SK-N-SH (cell line): ENCODE data around the gene MYO9B. TPM values are rescaled to one million over a fixed set of nuclear protein-coding genes. Genes with fewer than 3 reads are reported as not detected.
A peak's percentile ranks its signal among the peaks of the same experiment; 100 is the strongest.

Experiments used
- CTCF ChIA-PET: fragments of 300-600, 350-600 bp; formaldehyde crosslinking; extraction: SDS; loops from one replicate; lab custom pipeline; 2021; lab: Yijun Ruan, JAX
- POLR2A ChIA-PET: fragments of 350-600 bp; sonication (Branson Sonifier 250); formaldehyde crosslinking; extraction: SDS; loops from one replicate; lab custom pipeline; 2020; ENCODE audit warnings: antibody characterized with exemption, inconsistent platforms; lab: Yijun Ruan, JAX
- DNase-seq: peaks from one replicate; pipeline ENCODE4 v3.0.0; 2012
- H2AFZ ChIP-seq: fragments of 200-600 bp; sonication (generic); 2 replicates; pipeline ENCODE4 v1.8.1; 2016; ENCODE audit warnings: antibody characterized with exemption, mild to moderate bottlenecking, low read depth
- H3F3A ChIP-seq: fragments of 200-600 bp; sonication (generic); replicated peaks from 2 replicates; pipeline ENCODE3; 2016; ENCODE audit warnings: antibody characterized with exemption, mild to moderate bottlenecking; ENCODE audit not compliant: insufficient read depth
- H3K27ac ChIP-seq, 2 experiments: fragments of 200-500 bp in 1 of 2; fragments of 200-600 bp in 1 of 2; sonication (Bioruptor generic) in 1 of 2; sonication (generic), shearing (Covaris generic) in 1 of 2; 2 replicates each; pipeline versions ENCODE4 v1.5.1 to v1.6.1; 2014 to 2016; ENCODE audit warnings: low read depth in 2 of 2, inconsistent platforms in 1 of 2, low read length in 1 of 2, mild to moderate bottlenecking in 1 of 2, mixed read lengths in 1 of 2
- H3K27me3 ChIP-seq: fragments of 200-600 bp; sonication (generic), shearing (Covaris generic); 2 replicates; pipeline ENCODE4 v1.6.1; 2016; ENCODE audit warnings: mixed run types; ENCODE audit not compliant: insufficient read depth
- H3K36me3 ChIP-seq, 2 experiments: fragments of 200-500 bp in 1 of 2; fragments of 200-600 bp in 1 of 2; sonication (Bioruptor generic) in 1 of 2; sonication (generic) in 1 of 2; replicated peaks in 1 of 2; 2 replicates each; pipeline versions ENCODE3 to v1.5.1; 2014 to 2016; ENCODE audit warnings: low read length in 1 of 2, mild to moderate bottlenecking in 1 of 2; ENCODE audit not compliant: insufficient read depth in 2 of 2, control insufficient read depth in 1 of 2
- H3K4me1 ChIP-seq, 2 experiments: fragments of 200-500 bp in 1 of 2; fragments of 200-600 bp in 1 of 2; sonication (Bioruptor generic) in 1 of 2; sonication (generic), shearing (Covaris generic) in 1 of 2; 2 replicates each; pipeline versions ENCODE4 v1.5.1 to v1.6.1; 2014 to 2016; ENCODE audit warnings: low read depth in 1 of 2, low read length in 1 of 2, mixed run types in 1 of 2; ENCODE audit not compliant: insufficient read depth in 2 of 2, control insufficient read depth in 1 of 2
- H3K4me2 ChIP-seq: fragments of 200-600 bp; sonication (generic), shearing (Covaris generic); 2 replicates; pipeline ENCODE4 v1.6.1; 2017; ENCODE audit warnings: mixed run types
- H3K4me3 ChIP-seq, 2 experiments: fragments of 200-500 bp in 1 of 2; fragments of 200-600 bp in 1 of 2; sonication (Bioruptor generic) in 1 of 2; sonication (generic), shearing (Covaris generic) in 1 of 2; 2 replicates each; pipeline versions ENCODE4 v1.5.1 to v1.8.1; 2014 to 2016; ENCODE audit warnings: low read depth in 2 of 2, inconsistent platforms in 1 of 2, low read length in 1 of 2, mild to moderate bottlenecking in 1 of 2, mixed read lengths in 1 of 2, moderate library complexity in 1 of 2
- H3K79me2 ChIP-seq: fragments of 200-600 bp; sonication (generic); 2 replicates; pipeline ENCODE4 v1.8.1; 2017; ENCODE audit warnings: mild to moderate bottlenecking; ENCODE audit not compliant: insufficient read depth
- H3K9ac ChIP-seq: fragments of 200-600 bp; sonication (generic); 2 replicates; pipeline ENCODE4 v1.6.1; 2017; ENCODE audit warnings: mixed run types
- H3K9me2 ChIP-seq: fragments of 200-600 bp; sonication (generic); 2 replicates; pipeline ENCODE4 v1.6.1; 2017; ENCODE audit warnings: mixed run types
- H3K9me3 ChIP-seq: fragments of 200-600 bp; sonication (generic); 2 replicates; pipeline ENCODE4 v1.6.1; 2017; ENCODE audit warnings: mixed run types, mild to moderate bottlenecking, moderate library complexity
- H4K20me1 ChIP-seq: fragments of 200-600 bp; sonication (generic); 2 replicates; pipeline ENCODE4 v1.6.1; 2017; ENCODE audit warnings: mild to moderate bottlenecking, mixed run types; ENCODE audit not compliant: insufficient read depth
- ELF1 ChIP-seq: IDR thresholded peaks from 2 replicates; pipeline ENCODE4 v1.4.0; 2012
- EZH2phosphoT487 ChIP-seq: fragments of 200-600 bp; sonication (generic); IDR thresholded peaks from 2 replicates; pipeline ENCODE4 v1.6.1; 2017; ENCODE audit warnings: low read depth, mixed run types, mild to moderate bottlenecking, antibody characterized with exemption, moderate library complexity, borderline replicate concordance
- FOSL2 ChIP-seq: IDR thresholded peaks from 2 replicates; pipeline ENCODE4 v1.4.0; 2012; ENCODE audit warnings: low read depth, mild to moderate bottlenecking, moderate library complexity, borderline replicate concordance
- FOXM1 ChIP-seq: IDR thresholded peaks from 2 replicates; pipeline ENCODE4 v1.4.0; 2012; ENCODE audit warnings: low read depth, mild to moderate bottlenecking
- GABPA ChIP-seq: IDR thresholded peaks from 2 replicates; pipeline ENCODE4 v1.4.0; 2012; ENCODE audit warnings: low read depth, mild to moderate bottlenecking
- JUND ChIP-seq: IDR thresholded peaks from 2 replicates; pipeline ENCODE4 v1.4.0; 2012
- MEF2A ChIP-seq: IDR thresholded peaks from 2 replicates; pipeline ENCODE4 v1.4.0; 2012; ENCODE audit warnings: low read depth, borderline replicate concordance
- MXI1 ChIP-seq: IDR thresholded peaks from 2 replicates; pipeline ENCODE4 v1.6.1; 2012; ENCODE audit warnings: mild to moderate bottlenecking, low read depth, low read length, improper control_type of control experiment
- NFIC ChIP-seq: IDR thresholded peaks from 2 replicates; pipeline ENCODE4 v1.4.0; 2012; ENCODE audit warnings: borderline replicate concordance
- NRF1 ChIP-seq: IDR thresholded peaks from 2 replicates; pipeline ENCODE4 v1.6.1; 2012; ENCODE audit warnings: low read depth, mild to moderate bottlenecking, low read length
- POLR2AphosphoS5 ChIP-seq: IDR thresholded peaks from 2 replicates; pipeline ENCODE4 v1.6.1; 2012; ENCODE audit warnings: low read depth, low read length
- RCOR1 ChIP-seq: fragments of 150-350 bp; IDR thresholded peaks from 2 replicates; pipeline ENCODE4 v1.6.1; 2017; ENCODE audit warnings: antibody characterized with exemption, low read length
- RFX5 ChIP-seq: IDR thresholded peaks from 2 replicates; pipeline ENCODE4 v1.6.1; 2012; ENCODE audit warnings: mild to moderate bottlenecking, improper control_type of control experiment, low read length
- RXRA ChIP-seq: IDR thresholded peaks from 2 replicates; pipeline ENCODE4 v1.4.0; 2012; ENCODE audit warnings: low read depth, mild to moderate bottlenecking, borderline replicate concordance
- SIN3A ChIP-seq: IDR thresholded peaks from 2 replicates; pipeline ENCODE4 v1.6.1; 2012; ENCODE audit warnings: low read depth, mild to moderate bottlenecking, low read length, moderate library complexity, borderline replicate concordance
- SMC3 ChIP-seq: IDR thresholded peaks from 2 replicates; pipeline ENCODE4 v1.6.1; 2012; ENCODE audit warnings: low read depth, low read length, improper control_type of control experiment
- TAF1 ChIP-seq: IDR thresholded peaks from 2 replicates; pipeline ENCODE4 v1.6.1; 2012; ENCODE audit warnings: low read depth, mild to moderate bottlenecking, low read length, moderate library complexity, borderline replicate concordance
- TCF12 ChIP-seq: IDR thresholded peaks from 2 replicates; pipeline ENCODE4 v1.4.0; 2012
- YY1 ChIP-seq: IDR thresholded peaks from 2 replicates; pipeline ENCODE4 v1.4.0; 2012; ENCODE audit warnings: low read depth, mild to moderate bottlenecking
- WGBS: methylation state at CpG from one replicate; pipeline ENCODE4 v1.1.6; 2017; ENCODE audit warnings: low lambda C conversion rate; 5-methylcytosine and 5-hydroxymethylcytosine counted together
- polyA plus RNA-seq, 3 experiments: library from polyadenylated mRNA; depleted of rRNA; stranded (reverse); fragments of >200 nt; gene quantifications; 2 replicates each; pipeline ENCODE4 v1.2.3, GENCODE V29; 2012
- TF ChIP-seq, protein P1 (sequence below): fragments of 150-350 bp; IDR thresholded peaks from 2 replicates; pipeline ENCODE4 v1.6.1; 2016; ENCODE audit warnings: mild to moderate bottlenecking, low read depth, low read length

MYO9B gene
- polyA plus RNA-seq, 1 of the 3 experiments (the other 2 are of a cell fraction), result 37.6 TPM

DNA sequence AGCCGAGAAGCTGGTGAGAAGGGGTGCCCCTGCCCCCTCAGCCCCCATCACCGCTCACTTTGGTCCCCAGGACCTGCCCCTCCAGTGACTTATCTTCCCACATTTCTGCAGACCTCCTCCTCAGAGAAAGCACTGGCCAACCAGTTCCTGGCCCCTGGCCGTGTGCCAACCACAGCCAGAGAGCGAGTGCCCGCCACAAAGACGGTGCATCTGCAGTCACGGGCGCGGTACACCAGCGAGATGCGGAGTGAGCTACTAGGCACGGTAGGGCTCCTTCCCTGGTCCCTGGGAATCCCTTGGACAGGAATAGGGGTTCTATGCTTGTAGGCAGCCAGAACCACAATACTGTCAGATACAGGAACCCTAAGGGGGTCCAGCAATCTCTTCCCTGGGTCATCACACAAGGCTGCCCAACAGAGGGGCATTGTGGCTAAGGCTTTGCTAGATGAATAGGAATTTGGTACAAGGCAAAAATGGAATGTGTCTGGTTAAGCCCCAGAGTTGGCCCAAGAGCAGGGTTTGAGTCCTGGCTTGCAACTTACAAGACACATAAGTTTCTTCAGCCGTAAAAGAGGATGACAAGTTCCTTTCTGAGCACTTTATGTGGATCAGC, 140.6 kb downstream of the MYO9B start:
- CTCF ChIA-PET, result interaction anchor here (1.4 to 2.6 kb wide), 5 partner anchors 10 to 66 kb away, joined by 4 to 21 read pairs (median 8); partner anchors contain the start of genes ANKLE1 and OCEL1
- WGBS, result 31% methylated on average over 10 of the region's 13 CpGs

DNA sequence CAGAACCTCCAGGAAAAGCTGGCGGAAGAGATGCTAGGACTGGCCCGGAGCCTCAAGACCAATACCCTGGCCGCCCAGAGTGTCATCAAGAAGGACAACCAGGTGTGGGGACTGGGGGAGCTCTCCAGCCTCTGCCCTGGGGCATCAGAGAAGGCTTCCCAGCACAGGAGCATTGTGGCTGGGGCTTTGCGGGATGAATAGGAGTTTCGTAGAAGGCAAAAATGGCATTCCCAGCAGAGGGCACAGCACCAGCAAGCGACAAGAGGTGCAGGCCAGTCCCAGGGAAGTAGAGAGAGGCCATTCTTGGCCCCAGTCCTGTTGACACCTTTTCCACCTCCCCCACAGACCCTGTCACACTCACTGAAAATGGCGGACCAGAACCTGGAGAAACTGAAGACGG, 143.7 kb downstream of the MYO9B start:
- no peak overlapping the region for H3K9ac ChIP-seq
- no peak overlapping the region for H2AFZ ChIP-seq
- TF ChIP-seq POLR2AphosphoS5 (no peak), YY1 (no peak), EZH2phosphoT487 (no peak), FOXM1 (no peak), NRF1 (no peak), MEF2A (no peak), RXRA (no peak), FOSL2 (no peak), RCOR1 (no peak), ELF1 (no peak), SIN3A (no peak), JUND (no peak), TAF1 (no peak), SMC3 (no peak), GABPA (no peak), TCF12 (no peak)
- TF ChIP-seq, all 33 proteins: peak for 0
- Histone ChIP-seq H3K79me2 (peaks cover 10% of the 10 kb centered on the region; the same call in 1 of the 2 replicates), H3K9me2 (no peaks in the 10 kb centered on the region), H3K27me3 (no peaks in the 10 kb centered on the region), H4K20me1 (no peaks in the 10 kb centered on the region), H3F3A (peaks cover 14% of the 10 kb centered on the region), H3K36me3 (peaks cover 6 to 15% of the 10 kb centered on the region in 2 experiments), H3K4me3 (no peak overlapping the region), H3K4me2 (no peak overlapping the region), H3K4me1 (peaks cover 5 to 13% of the 10 kb centered on the region in 2 experiments), H3K27ac (no peak overlapping the region), H3K9me3 (no peaks in the 10 kb centered on the region)
- WGBS, result 98% methylated on average over 5 of the region's 8 CpGs
- ChIA-PET CTCF (no interaction called here), POLR2A (no interaction called here)
- DNase-seq, result no peak

More for the DNA sequence above, 140.6 kb downstream of the MYO9B start:
- H3K27me3 ChIP-seq, result no peaks in the 10 kb centered on the region
- H2AFZ ChIP-seq, result no peak overlapping the region; the same call in 1 of the 2 replicates
- H3K4me1 ChIP-seq, result peaks cover 5 to 14% of the 10 kb centered on the region in 2 experiments
- peak overlapping the region; percentile 71 to 73 for H3K4me3 ChIP-seq
- TF ChIP-seq, protein P1, sequence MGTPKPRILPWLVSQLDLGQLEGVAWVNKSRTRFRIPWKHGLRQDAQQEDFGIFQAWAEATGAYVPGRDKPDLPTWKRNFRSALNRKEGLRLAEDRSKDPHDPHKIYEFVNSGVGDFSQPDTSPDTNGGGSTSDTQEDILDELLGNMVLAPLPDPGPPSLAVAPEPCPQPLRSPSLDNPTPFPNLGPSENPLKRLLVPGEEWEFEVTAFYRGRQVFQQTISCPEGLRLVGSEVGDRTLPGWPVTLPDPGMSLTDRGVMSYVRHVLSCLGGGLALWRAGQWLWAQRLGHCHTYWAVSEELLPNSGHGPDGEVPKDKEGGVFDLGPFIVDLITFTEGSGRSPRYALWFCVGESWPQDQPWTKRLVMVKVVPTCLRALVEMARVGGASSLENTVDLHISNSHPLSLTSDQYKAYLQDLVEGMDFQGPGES, result no peak
- TF ChIP-seq NFIC (peak; percentile 65), RFX5 (no peak), MXI1 (peak; percentile 6; the same call in 1 of the 2 replicates), JUND (no peak)
- H3K9me2 ChIP-seq, result no peaks in the 10 kb centered on the region
- peaks cover 17 to 18% of the 10 kb centered on the region in 2 experiments for H3K36me3 ChIP-seq
- peak overlapping the region; percentile 79 for H3K9ac ChIP-seq
- H3K4me2 ChIP-seq, result peak overlapping the region; percentile 84
- DNase-seq, result peak; percentile 66
- peak overlapping the region; percentile 80 to 89; a peak in 3 of 4 replicates for H3K27ac ChIP-seq
- POLR2A ChIA-PET, result interaction anchor here (0.6 to 2.9 kb wide), 11 partner anchors 8 to 169 kb away, joined by 3 to 33 read pairs (median 5); partner anchors contain the start of genes ANKLE1, BABAM1 and OCEL1
- H3F3A ChIP-seq, result peaks cover 14% of the 10 kb centered on the region
- no peaks in the 10 kb centered on the region for H4K20me1 ChIP-seq
- H3K79me2 ChIP-seq, result peaks cover 10% of the 10 kb centered on the region; the same call in 1 of the 2 replicates
- no peaks in the 10 kb centered on the region for H3K9me3 ChIP-seq
